GM19324 (cell line): Measurements from ENCODE around the gene PRCP.

Source experiments
- ATAC-seq: cut with Tn5 transposase; IDR thresholded peaks from one replicate; pipeline ENCODE4 v1.9.1; 2021; ENCODE audit warnings: mild to moderate bottlenecking, moderate library complexity; ENCODE audit not compliant: unreplicated experiment, low FRiP score

Gene PRCP

GRCh38 chr11:82837650-82838049 is 62.6 kb downstream of the PRCP start:
- no peak for ATAC-seq

- ATAC-seq: no peak
Measured at GRCh38 chr11:82832983-82833382, 67.2 kb downstream of the PRCP start.

- no peak for ATAC-seq
Measured at GRCh38 chr11:82831364-82831763, 68.9 kb downstream of the PRCP start.

- no peak for ATAC-seq
Measured at GRCh38 chr11:82830746-82831145, 69.5 kb downstream of the PRCP start.

DNA sequence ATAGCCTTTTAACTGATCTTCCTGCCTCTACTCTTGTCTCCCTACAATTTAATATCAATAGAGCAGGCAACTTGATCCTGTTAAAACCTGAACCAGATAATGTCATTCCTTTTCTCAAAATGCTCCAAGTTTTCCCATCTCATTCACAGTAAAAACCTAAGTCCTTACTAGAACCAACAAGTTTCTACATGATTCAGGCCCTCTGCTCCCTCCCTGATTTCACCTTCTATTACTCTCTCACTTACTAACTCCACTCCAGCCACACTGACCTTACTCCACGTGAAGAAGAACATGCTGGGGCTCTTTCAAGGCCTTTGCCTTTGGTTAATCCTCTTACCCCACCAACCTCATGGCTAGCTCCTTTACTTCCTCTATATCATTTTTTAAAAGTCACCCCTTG is 71.1 kb downstream of the PRCP start:
- no peak for ATAC-seq

DNA sequence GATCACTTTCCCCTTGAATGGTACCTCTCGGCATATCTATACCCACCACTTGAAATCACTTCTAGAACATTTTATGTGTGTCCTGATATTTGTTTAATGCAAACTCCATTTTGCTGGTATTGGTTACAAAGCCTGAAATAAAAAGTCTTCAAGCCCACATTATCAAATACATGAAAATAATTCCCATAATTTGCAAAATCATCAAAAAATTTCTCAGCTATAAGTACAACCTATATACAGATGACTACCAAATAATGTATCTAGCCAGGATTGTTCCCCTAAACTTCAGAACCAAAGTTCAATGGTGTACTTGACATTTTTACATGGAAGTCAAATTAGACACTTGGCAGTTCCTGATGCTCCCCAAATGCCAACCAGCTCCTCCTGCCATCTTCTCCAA is 71.8 kb downstream of the PRCP start:
- ATAC-seq: no peak

GRCh38 chr11:82826526-82826925 is 73.7 kb downstream of the PRCP start:
- ATAC-seq: no peak

DNA sequence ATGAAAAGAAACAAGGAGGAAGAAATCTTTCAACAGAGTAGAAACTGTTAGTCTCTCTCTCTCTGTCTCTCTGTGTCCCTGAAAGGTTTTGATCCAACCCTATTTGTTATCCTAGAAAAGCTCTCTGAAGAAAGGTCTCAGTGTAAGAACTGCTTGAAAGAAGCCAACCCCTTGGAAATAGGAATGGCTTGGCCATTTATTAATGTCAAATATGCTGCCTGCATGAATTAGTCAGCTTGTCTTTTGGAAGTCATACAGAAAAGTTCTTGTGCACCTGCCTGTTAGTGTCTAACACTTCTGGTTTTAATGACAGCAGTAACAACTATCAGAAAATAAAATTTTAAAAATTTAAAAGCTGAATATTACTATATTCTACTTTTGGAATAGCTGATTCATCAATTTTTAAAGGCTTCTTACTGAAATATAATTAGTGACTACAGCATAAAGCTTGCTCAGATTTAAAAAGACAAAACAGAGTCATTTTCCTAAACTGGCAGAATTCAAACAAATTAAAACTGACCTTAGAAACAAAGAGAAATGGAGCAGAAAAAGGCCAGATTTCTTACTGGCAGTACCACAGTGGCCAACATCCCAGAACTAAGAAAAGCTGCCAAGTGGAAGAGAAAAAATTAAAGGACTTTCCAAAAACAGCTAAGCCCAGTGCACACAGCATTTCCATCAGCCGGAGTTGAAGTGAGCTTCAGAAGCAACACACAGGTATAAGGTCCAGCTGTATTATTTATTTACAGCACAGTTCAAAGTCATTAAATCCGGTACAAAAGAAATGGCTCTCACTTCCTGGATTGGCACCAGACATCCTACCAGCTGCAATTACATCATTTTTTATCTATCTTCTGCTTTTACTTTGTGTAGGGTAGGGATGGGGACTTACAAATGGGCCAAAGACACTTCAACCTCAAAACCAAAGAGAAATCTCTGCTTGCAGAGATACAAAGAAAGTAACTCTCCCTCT is 76.3 kb downstream of the PRCP start:
- no peak for ATAC-seq

GRCh38 chr11:82818409-82819043 is 81.7 kb downstream of the PRCP start:
- no peak for ATAC-seq

GRCh38 chr11:82815406-82815805 is 84.8 kb downstream of the PRCP start:
- ATAC-seq: no peak

DNA sequence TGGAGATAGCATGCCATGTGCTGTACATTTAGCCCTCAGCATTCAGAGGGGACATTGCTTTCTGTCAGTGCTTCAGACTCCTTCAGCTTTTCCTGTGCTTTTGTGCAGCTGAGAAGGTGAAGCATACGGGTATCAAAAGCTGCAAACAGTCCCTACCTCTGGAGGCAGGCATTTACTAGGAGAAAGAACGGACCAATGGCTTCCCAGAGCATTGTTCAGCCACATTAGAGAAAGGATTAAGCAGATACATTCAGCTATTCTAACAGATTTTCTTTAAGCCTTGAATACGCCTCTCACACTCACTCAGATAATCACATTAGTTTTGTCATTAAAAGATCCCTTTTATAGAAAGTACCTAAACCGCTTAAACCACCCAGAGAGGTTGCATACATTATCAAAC is 85.9 kb downstream of the PRCP start:
- no peak for ATAC-seq

DNA sequence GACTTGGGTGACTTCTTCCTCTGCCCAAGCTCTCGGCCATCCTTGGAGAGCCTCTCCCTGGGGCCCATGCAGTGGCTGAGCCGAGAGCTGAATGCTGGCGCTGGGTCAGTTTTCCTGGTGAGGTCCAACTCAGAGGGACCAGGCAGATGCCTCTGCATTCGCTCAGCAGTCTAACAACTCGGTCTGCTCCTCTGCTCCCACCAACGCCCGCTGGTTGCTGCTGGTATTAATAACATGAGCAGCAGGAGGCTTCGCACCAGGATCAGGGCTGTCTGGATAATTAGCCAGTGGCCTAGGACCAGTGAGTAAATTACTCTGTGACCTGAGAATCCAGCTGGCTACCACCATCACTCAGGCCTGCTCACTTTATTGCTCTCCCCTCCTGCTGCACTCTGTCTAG is 88.9 kb downstream of the PRCP start:
- ATAC-seq: no peak

DNA sequence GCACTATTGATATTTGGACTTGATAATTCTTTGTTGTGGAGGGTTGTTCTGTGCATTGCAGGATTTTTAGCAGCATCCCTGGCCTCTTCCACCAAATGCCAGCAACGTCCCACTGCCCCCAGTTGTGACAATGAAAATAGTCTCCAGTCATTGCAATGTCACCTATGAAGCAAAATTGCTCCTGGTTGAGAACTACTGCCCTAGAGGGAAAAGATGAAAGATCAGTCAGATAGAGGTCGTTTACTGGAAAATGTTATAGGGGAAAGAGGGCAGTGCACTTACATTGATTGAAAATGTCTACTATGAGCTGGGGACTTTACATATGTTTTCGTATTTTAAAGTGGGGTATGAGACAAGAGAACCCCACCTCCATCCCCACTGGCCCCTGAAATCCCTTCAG is 89.5 kb downstream of the PRCP start:
- ATAC-seq: no peak

- ATAC-seq: no peak
Measured at GRCh38 chr11:82810326-82810725, 89.9 kb downstream of the PRCP start.

GRCh38 chr11:82807646-82808045 is 92.6 kb downstream of the PRCP start:
- ATAC-seq: no peak

- ATAC-seq: no peak
Measured at GRCh38 chr11:82802710-82803109, 97.5 kb downstream of the PRCP start.

DNA sequence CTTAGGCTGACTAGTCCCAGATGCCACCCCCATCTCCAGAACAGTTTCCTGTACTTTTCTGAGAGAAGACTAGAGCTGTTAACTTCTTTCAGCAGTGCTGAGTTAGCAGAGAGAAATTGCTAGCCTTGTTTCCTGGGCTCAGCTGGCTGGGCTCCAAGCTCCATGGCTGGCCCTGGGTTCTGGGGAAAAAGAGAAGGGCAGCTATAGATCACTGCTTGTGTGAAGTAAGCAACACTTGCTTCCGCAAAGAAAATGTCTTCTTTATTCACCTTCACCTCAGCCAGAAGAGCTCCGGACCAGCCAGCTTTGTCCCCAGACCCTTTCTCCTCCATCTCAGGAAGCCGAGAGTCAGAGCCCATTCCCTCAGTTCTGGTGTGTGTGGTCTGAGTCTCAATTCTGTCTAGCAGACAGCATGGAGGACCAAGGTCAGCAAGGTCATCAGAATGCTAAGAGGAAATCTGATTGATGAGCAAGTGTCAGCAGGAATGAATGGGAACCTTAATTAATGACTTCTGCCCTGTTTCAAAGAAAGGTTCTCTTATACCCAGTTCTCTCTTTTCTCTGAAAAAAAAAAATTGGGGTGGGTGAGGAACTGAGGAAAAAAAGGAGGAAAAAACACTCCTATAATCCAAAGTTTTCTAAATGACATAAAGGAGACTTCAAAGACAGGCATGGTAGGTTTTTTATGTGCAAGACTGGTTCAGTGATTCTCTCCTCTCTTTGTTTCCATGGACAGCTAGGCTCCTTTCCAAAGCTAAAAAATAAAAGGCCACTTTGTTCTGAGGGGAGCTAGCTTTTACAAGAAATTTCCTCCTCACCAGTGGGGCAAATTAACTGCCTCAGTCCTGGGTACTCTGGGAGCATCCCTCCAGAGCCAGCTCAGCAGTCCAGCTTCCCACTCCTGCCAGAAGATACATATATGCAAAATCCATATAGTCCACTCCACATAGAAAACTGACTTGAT is 103.0 kb downstream of the PRCP start:
- no peak for ATAC-seq

DNA sequence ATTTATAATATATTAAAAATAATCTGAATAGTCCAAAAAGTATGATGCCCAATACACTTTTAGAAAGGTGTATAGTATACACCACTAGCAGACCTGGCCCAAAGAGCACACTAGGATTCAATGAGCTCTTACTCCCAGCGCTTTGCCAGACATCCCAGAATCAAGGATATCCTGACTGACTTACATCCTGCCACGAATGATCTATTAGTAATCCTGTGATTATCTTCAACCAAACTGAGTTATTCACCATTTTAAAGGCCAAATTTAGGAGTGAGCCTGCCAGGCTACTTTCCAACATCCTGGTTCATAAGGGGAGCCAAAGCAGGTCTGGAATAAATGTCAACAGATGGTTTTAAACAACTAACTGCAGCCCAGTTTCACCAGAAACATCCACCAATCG is 105.7 kb downstream of the PRCP start:
- no peak for ATAC-seq

DNA sequence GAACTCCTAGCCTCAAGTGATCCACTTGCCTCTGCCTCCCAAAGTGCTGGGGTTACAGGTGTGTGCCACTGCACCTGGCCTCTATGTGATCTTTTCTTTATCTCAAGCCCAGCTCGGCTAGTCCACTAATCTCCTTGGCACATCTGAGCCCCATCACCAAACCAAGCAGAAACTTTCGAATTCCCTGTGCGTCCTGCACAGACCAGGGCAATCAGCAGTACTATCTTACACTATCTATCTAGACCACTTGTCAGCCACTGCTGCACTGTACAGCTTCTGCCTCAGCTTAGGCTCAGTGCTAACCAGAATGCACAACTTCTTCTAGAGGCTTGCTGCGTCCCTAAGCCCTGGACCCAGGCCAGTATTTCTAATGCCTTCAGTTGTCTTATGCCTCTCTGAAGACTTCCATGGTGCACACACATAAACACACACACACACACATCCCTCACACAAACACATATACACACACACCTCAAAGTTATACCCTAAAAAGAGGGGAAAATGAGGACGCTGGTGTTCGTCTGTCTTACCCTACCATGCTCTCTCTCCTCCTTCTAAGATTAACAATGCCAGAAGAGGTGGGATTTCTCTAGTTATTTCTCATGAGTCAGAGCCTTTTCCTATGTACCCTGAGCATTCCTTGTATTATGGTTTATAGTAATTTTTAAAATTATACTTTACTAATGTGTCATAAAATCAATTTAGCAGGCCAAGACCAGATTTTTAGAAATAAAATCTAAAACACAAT is 107.2 kb downstream of the PRCP start:
- no peak for ATAC-seq

- ATAC-seq: no peak
Measured at GRCh38 chr11:82792319-82792718, 107.9 kb downstream of the PRCP start.
